IMR-90 (cell line): ENCODE data around the gene DNAJB9. TPM values are rescaled to one million over a fixed set of nuclear protein-coding genes. Genes with fewer than 3 reads are reported as not detected.

Experiments used
- ATAC-seq: fragments of 200-7000 bp; cut with Tn5 transposase; 2 replicates; pipeline ENCODE4 v1.9.1; 2020; ENCODE audit warnings: low read depth, mild to moderate bottlenecking, moderate library complexity
- BruUV-seq: library from RNA; stranded (reverse); fragments of 400-500 nt; replicated peaks from 2 replicates; lab custom pipeline; 2021; lab: Mats Ljungman, UMichigan
- CTCF ChIA-PET: fragments of 300-600 bp; formaldehyde crosslinking; extraction: SDS; loops from one replicate; lab custom pipeline; 2021; ENCODE audit warnings: antibody characterized with exemption; lab: Yijun Ruan, JAX
- POLR2A ChIA-PET: fragments of 300-600 bp; sonication (Branson Sonifier 250); formaldehyde crosslinking; loops from one replicate; lab custom pipeline; 2022; ENCODE audit warnings: antibody characterized with exemption; ENCODE audit not compliant: unreplicated experiment; lab: Charles Lee
- DNase-seq: peaks from one replicate; pipeline ENCODE4 v3.0.0; 2013
- H2AFZ ChIP-seq: replicated peaks from 2 replicates; pipeline ENCODE3; 2013; ENCODE audit warnings: low read length, mild to moderate bottlenecking; ENCODE audit not compliant: poor library complexity
- H2AK5ac ChIP-seq: 2 replicates; pipeline ENCODE4 v1.6.1; 2013; ENCODE audit warnings: low read depth, low read length, inconsistent platforms
- H2AK9ac ChIP-seq: replicated peaks from 2 replicates; pipeline ENCODE3; 2013; ENCODE audit warnings: mild to moderate bottlenecking, low read depth, low read length, moderate library complexity; ENCODE audit not compliant: poor library complexity
- H2BK120ac ChIP-seq: 2 replicates; pipeline ENCODE4 v1.6.1; 2013; ENCODE audit warnings: low read depth, low read length, inconsistent platforms
- H2BK15ac ChIP-seq: 3 replicates; pipeline ENCODE4 v1.6.1; 2013; ENCODE audit warnings: low read depth, low read length, inconsistent platforms
- H2BK20ac ChIP-seq: 2 replicates; pipeline ENCODE4 v1.6.1; 2013; ENCODE audit warnings: low read depth, mild to moderate bottlenecking, inconsistent platforms, low read length, moderate library complexity
- H2BK5ac ChIP-seq: 2 replicates; pipeline ENCODE4 v1.6.1; 2013; ENCODE audit warnings: mild to moderate bottlenecking, low read depth, low read length, inconsistent platforms; ENCODE audit not compliant: poor library complexity, severe bottlenecking
- H3K14ac ChIP-seq: replicated peaks from 2 replicates; pipeline ENCODE4 v1.6.1; 2013; ENCODE audit warnings: low read depth, low read length, inconsistent platforms
- H3K18ac ChIP-seq: 2 replicates; pipeline ENCODE4 v1.6.1; 2013; ENCODE audit warnings: low read depth, low read length, control low read depth
- H3K23ac ChIP-seq: 2 replicates; pipeline ENCODE4 v1.6.1; 2013; ENCODE audit warnings: low read depth, low read length, inconsistent platforms
- H3K27ac ChIP-seq: 2 replicates; pipeline ENCODE4 v1.5.1; 2013; ENCODE audit warnings: mild to moderate bottlenecking, control low read depth, low read length; ENCODE audit not compliant: insufficient read depth
- H3K27me3 ChIP-seq: 2 replicates; pipeline ENCODE4 v1.6.1; 2013; ENCODE audit warnings: low read length; ENCODE audit not compliant: control insufficient read depth, insufficient read depth
- H3K36me3 ChIP-seq: 2 replicates; pipeline ENCODE4 v1.6.1; 2013; ENCODE audit warnings: low read length, mixed read lengths; ENCODE audit not compliant: control insufficient read depth, insufficient read depth
- H3K4ac ChIP-seq: 2 replicates; pipeline ENCODE4 v1.6.1; 2013; ENCODE audit warnings: low read depth, low read length, inconsistent platforms
- H3K4me1 ChIP-seq: 2 replicates; pipeline ENCODE4 v1.6.1; 2013; ENCODE audit warnings: low read length, mixed read lengths; ENCODE audit not compliant: control insufficient read depth, insufficient read depth
- H3K4me2 ChIP-seq: 2 replicates; pipeline ENCODE4 v1.6.1; 2013; ENCODE audit warnings: low read depth, mild to moderate bottlenecking, control low read depth, low read length, moderate library complexity
- H3K4me3 ChIP-seq: 2 replicates; pipeline ENCODE4 v1.5.1; 2013; ENCODE audit warnings: low read depth, mild to moderate bottlenecking, control low read depth, low read length, moderate library complexity; ENCODE audit not compliant: insufficient read depth
- H3K56ac ChIP-seq: 2 replicates; pipeline ENCODE4 v1.6.1; 2013; ENCODE audit warnings: low read length, inconsistent platforms; ENCODE audit not compliant: insufficient read depth; ENCODE audit errors: extremely low read depth
- H3K79me1 ChIP-seq, 2 experiments: 2 replicates each; pipeline ENCODE4 v1.6.1; 2013; ENCODE audit warnings: low read length in 2 of 2, inconsistent platforms in 1 of 2, low read depth in 1 of 2
- H3K9ac ChIP-seq: 2 replicates; pipeline ENCODE4 v1.6.1; 2013; ENCODE audit warnings: low read depth, low read length, control low read depth
- H3K9me1 ChIP-seq: 2 replicates; pipeline ENCODE4 v1.6.1; 2013; ENCODE audit warnings: low read length, inconsistent platforms; ENCODE audit not compliant: insufficient read depth
- H3K9me3 ChIP-seq: 2 replicates; pipeline ENCODE4 v1.6.1; 2013; ENCODE audit warnings: low read length; ENCODE audit not compliant: control insufficient read depth, insufficient read depth
- H4K20me1 ChIP-seq: 2 replicates; pipeline ENCODE4 v1.6.1; 2013; ENCODE audit warnings: low read length, inconsistent platforms; ENCODE audit not compliant: insufficient read depth
- H4K5ac ChIP-seq: 2 replicates; pipeline ENCODE4 v1.6.1; 2013; ENCODE audit warnings: mild to moderate bottlenecking, low read depth, low read length, control low read depth
- H4K8ac ChIP-seq, 2 experiments: 2 replicates each; pipeline ENCODE4 v1.6.1; 2013; ENCODE audit warnings: low read depth in 2 of 2, low read length in 2 of 2, control low read depth in 1 of 2, inconsistent platforms in 1 of 2
- H4K91ac ChIP-seq: 2 replicates; pipeline ENCODE4 v1.6.1; 2013; ENCODE audit warnings: low read depth, low read length, inconsistent platforms; ENCODE audit not compliant: insufficient read depth
- BHLHE40 ChIP-seq: fragments of 150-350 bp; IDR thresholded peaks from 2 replicates; pipeline ENCODE4 v1.6.1; 2016; ENCODE audit warnings: mild to moderate bottlenecking, low read depth, low read length
- CEBPB ChIP-seq: IDR thresholded peaks from 2 replicates; pipeline ENCODE4 v1.6.1; 2012; ENCODE audit warnings: low read depth, low read length, improper control_type of control experiment
- CHD1 ChIP-seq: IDR thresholded peaks from 2 replicates; pipeline ENCODE4 v1.6.1; 2012; ENCODE audit warnings: low read depth, low read length, improper control_type of control experiment
- CTCF ChIP-seq: conservative IDR thresholded peaks from 2 replicates; pipeline ENCODE4 v1.5.1; 2012; ENCODE audit warnings: mild to moderate bottlenecking, low read depth, low read length, improper control_type of control experiment
- ELK1 ChIP-seq: fragments of 150-350 bp; IDR thresholded peaks from 2 replicates; pipeline ENCODE4 v1.6.1; 2016; ENCODE audit warnings: low read depth, mild to moderate bottlenecking, low read length, moderate library complexity, borderline replicate concordance
- FOS ChIP-seq: fragments of 150-350 bp; IDR thresholded peaks from 2 replicates; pipeline ENCODE4 v1.6.1; 2016; ENCODE audit warnings: low read depth, low read length
- MAFK ChIP-seq: IDR thresholded peaks from 2 replicates; pipeline ENCODE4 v1.6.1; 2012; ENCODE audit warnings: low read depth, low read length, improper control_type of control experiment
- MAZ ChIP-seq: IDR thresholded peaks from 2 replicates; pipeline ENCODE4 v1.6.1; 2012; ENCODE audit warnings: low read depth, mild to moderate bottlenecking, low read length, improper control_type of control experiment, moderate library complexity, borderline replicate concordance
- MXI1 ChIP-seq: IDR thresholded peaks from 2 replicates; pipeline ENCODE4 v1.6.1; 2012; ENCODE audit warnings: low read depth, mild to moderate bottlenecking, low read length, moderate library complexity, borderline replicate concordance
- NFE2L2 ChIP-seq: fragments of 150-350 bp; IDR thresholded peaks from 2 replicates; pipeline ENCODE4 v1.6.1; 2016; ENCODE audit warnings: low read depth, mild to moderate bottlenecking, low read length
- POLR2A ChIP-seq: IDR thresholded peaks from 2 replicates; pipeline ENCODE4 v1.6.1; 2012; ENCODE audit warnings: mild to moderate bottlenecking, low read depth, low read length
- RAD21 ChIP-seq: IDR thresholded peaks from 2 replicates; pipeline ENCODE4 v1.6.1; 2012; ENCODE audit warnings: low read length, improper control_type of control experiment
- RCOR1 ChIP-seq: IDR thresholded peaks from 2 replicates; pipeline ENCODE4 v1.6.1; 2012; ENCODE audit warnings: mild to moderate bottlenecking, low read length, improper control_type of control experiment; ENCODE audit not compliant: insufficient replicate concordance
- RFX5 ChIP-seq: IDR thresholded peaks from 2 replicates; pipeline ENCODE4 v1.8.0; 2012; ENCODE audit warnings: low read depth, mild to moderate bottlenecking, low read length, moderate library complexity
- SMC3 ChIP-seq: fragments of 150-350 bp; IDR thresholded peaks from 2 replicates; pipeline ENCODE4 v1.6.1; 2016; ENCODE audit warnings: low read depth, mild to moderate bottlenecking, antibody characterized with exemption, low read length, moderate library complexity
- WGBS, 2 experiments: methylation state at CpG; one replicate each; pipeline versions ENCODE4 v1.1.5 to v1.1.7; 2013; ENCODE audit warnings: missing lambda C conversion rate in 2 of 2; ENCODE audit not compliant: insufficient read length in 1 of 2; ENCODE audit errors: extremely low coverage in 2 of 2; 5-methylcytosine and 5-hydroxymethylcytosine counted together
- dilution Hi-C: fragments of 300-500 bp; cut with HindIII; formaldehyde crosslinking; loops from one replicate; pipeline ENCODE4 v1.14.3; 2018; ENCODE audit warnings: low sequenced_read_pairs; ENCODE audit not compliant: unreplicated experiment
- in situ Hi-C: fragments of 300-500 bp; cut with MboI; formaldehyde crosslinking; loops from 3 replicates; pipeline ENCODE4 v1.14.3; 2019; ENCODE audit warnings: low sequenced_read_pairs, inconsistent platforms, mixed read lengths
- intact Hi-C: fragments of 100-400 bp; cut with micrococcal nuclease; formaldehyde crosslinking; loops from 2 replicates; pipeline ENCODE4 v1.10.0; 2022
- polyA plus RNA-seq, 3 experiments: library from polyadenylated mRNA; depleted of rRNA; stranded (reverse); fragments of >200 nt; gene quantifications; 2 replicates each; pipeline ENCODE4 v1.2.3, GENCODE V29; 2012; ENCODE audit warnings: low replicate concordance in 1 of 3
- total RNA-seq: library from RNA; depleted of rRNA; stranded (reverse); fragments of >200 nt; gene quantifications from 2 replicates; pipeline ENCODE4 v1.2.3, GENCODE V29; 2012
- TF ChIP-seq, protein P1 (sequence below): fragments of 150-350 bp; IDR thresholded peaks from 2 replicates; pipeline ENCODE4 v1.6.1; 2017; ENCODE audit warnings: mild to moderate bottlenecking, antibody characterized with exemption, low read length, low read depth

The DNAJB9 gene
- total and polyA plus RNA-seq, 2 of the 4 experiments (the other 2 are of a cell fraction), result 3.8 to 44.6 TPM

GRCh38 chr7:108613949-108614381 lies 44.3 kb downstream of the DNAJB9 start:
- Histone ChIP-seq H4K91ac (no peak overlapping the region), H3K4me1 (no peaks in the 10 kb centered on the region), H4K8ac (no peak overlapping the region), H3K9ac (no peak overlapping the region), H4K5ac (no peak overlapping the region), H4K20me1 (no peaks in the 10 kb centered on the region), H3K27ac (no peak overlapping the region), H3K18ac (no peak overlapping the region), H3K4me3 (no peak overlapping the region), H2AK5ac (no peak overlapping the region), H2AFZ (no peak overlapping the region), H2BK20ac (no peak overlapping the region), H2BK5ac (no peak overlapping the region), H3K79me1 (no peaks in the 10 kb centered on the region), H2BK15ac (no peak overlapping the region), H3K23ac (no peak overlapping the region), H3K4me2 (no peak overlapping the region), H3K9me3 (no peaks in the 10 kb centered on the region), H3K4ac (no peak overlapping the region), H3K27me3 (peaks cover 2% of the 10 kb centered on the region), H2AK9ac (no peak overlapping the region), H3K9me1 (no peaks in the 10 kb centered on the region), H3K36me3 (no peaks in the 10 kb centered on the region), H3K14ac (no peak overlapping the region), H3K56ac (no peak overlapping the region), H2BK120ac (no peak overlapping the region)
- ATAC-seq (no peak), DNase-seq (no peak)
- in situ Hi-C loops (loop anchor here (25.0 kb wide), 1 partner anchor 1823 kb away; no protein-coding TSS in a partner anchor), intact Hi-C loops (no loop called here), dilution Hi-C loops (no loop called here)
- no CpG with 5 or more reads among the region's 4 CpGs for WGBS, 2 experiments
- TF ChIP-seq RFX5 (no peak), ELK1 (no peak), MAZ (no peak), MAFK (no peak), CTCF (no peak), SMC3 (no peak), POLR2A (no peak), RAD21 (no peak), CHD1 (no peak), BHLHE40 (no peak), RCOR1 (no peak), NFE2L2 (no peak), MXI1 (no peak), CEBPB (no peak), FOS (no peak)
- TF ChIP-seq, protein P1, sequence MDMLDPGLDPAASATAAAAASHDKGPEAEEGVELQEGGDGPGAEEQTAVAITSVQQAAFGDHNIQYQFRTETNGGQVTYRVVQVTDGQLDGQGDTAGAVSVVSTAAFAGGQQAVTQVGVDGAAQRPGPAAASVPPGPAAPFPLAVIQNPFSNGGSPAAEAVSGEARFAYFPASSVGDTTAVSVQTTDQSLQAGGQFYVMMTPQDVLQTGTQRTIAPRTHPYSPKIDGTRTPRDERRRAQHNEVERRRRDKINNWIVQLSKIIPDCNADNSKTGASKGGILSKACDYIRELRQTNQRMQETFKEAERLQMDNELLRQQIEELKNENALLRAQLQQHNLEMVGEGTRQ, result no peak
- no TSS peak for BruUV-seq
- CTCF ChIA-PET, result interaction anchor here (0.5 to 1.3 kb wide), 2 partner anchors 8 to 11 kb away, joined by 3 read pairs; no protein-coding TSS in a partner anchor
- POLR2A ChIA-PET, result no interaction called here
